ENCODE measurements around the gene PRR20G. TPM values are rescaled to one million over a fixed set of nuclear protein-coding genes. Genes with fewer than 3 reads are reported as not detected.

Gene PRR20G
- total and polyA plus RNA-seq, 2 donors (not counting 1 experiment from before 2014, with no cell fraction given), result not detected

GRCh38 chr3:127256733-127257271, 31.0 kb downstream of the PRR20G start:
- no peak for ATAC-seq (ENCODE audit: low read depth)
- H3K4me1 Mint-ChIP-seq, result no peaks in the 10 kb centered on the region
- Histone ChIP-seq H3K4me3 (ENCODE audit: control extremely low read depth in 1 of 5, extremely low read depth in 1 of 5, insufficient read depth in 1 of 5, low read depth in 2 of 5, low read length in 4 of 5) (no peak overlapping the region), H3K4me1 (ENCODE audit: control insufficient read depth in 2 of 2, insufficient read depth in 2 of 2, low read length in 2 of 2) (no peaks in the 10 kb centered on the region), H3K36me3 (replicated peaks in 1 of 2; ENCODE audit: control extremely low read depth in 1 of 2, control insufficient read depth in 1 of 2, extremely low read depth in 1 of 2, insufficient read depth in 2 of 2, low read length in 1 of 2) (no peaks in the 10 kb centered on the region), H3K27ac (ENCODE audit: low read length in 2 of 2) (no peak overlapping the region), H4K20me1 (ENCODE audit: control insufficient read depth, insufficient read depth, low read length, poor library complexity, severe bottlenecking) (no peaks in the 10 kb centered on the region), H3K9me3 (ENCODE audit: control extremely low read depth in 1 of 3, control insufficient read depth in 2 of 3, insufficient read depth in 1 of 3, low read length in 2 of 3) (no peaks in the 10 kb centered on the region), H3K27me3 (replicated peaks in 1 of 4; ENCODE audit: control extremely low read depth in 1 of 4, control insufficient read depth in 3 of 4, insufficient read depth in 4 of 4, low read length in 3 of 4) (no peaks in the 10 kb centered on the region), H3K4me2 (replicated peaks; ENCODE audit: low read depth, low read length, poor library complexity, severe bottlenecking) (no peak overlapping the region), H2AFZ (ENCODE audit: insufficient read depth, low read depth, low read length, poor library complexity, severe bottlenecking) (no peak overlapping the region), H3K79me2 (ENCODE audit: control insufficient read depth, insufficient read depth, low read length) (no peaks in the 10 kb centered on the region), H3K9ac (ENCODE audit: low read length) (no peak overlapping the region)
- H3K9me3 Mint-ChIP-seq (ENCODE audit: insufficient read depth), result no peaks in the 10 kb centered on the region
- no peak for TF ChIP-seq CTCF (IDR thresholded peaks at IDR 0.05)
- no peak for TF ChIP-seq EZH2 (IDR thresholded peaks at IDR 0.05; ENCODE audit: borderline replicate concordance, insufficient read depth, low read depth, low read length, poor library complexity, severe bottlenecking)
- intact Hi-C loops (cut with micrococcal nuclease), result no loop called here
- H3K27ac Mint-ChIP-seq, result no peak overlapping the region
- WGBS (ENCODE audit: insufficient coverage), result 61% methylated on average over 7 of the region's 10 CpGs
- ChIA-PET CTCF (no interaction called here), POLR2A (no interaction called here)
- H3K27me3 Mint-ChIP-seq, result peaks cover 10% of the 10 kb centered on the region
- H3K4me3 Mint-ChIP-seq, result no peak overlapping the region
- no peak for DNase-seq

- Histone ChIP-seq H3K36me3 (replicated peaks in 1 of 2; ENCODE audit: control extremely low read depth in 1 of 2, control insufficient read depth in 1 of 2, extremely low read depth in 1 of 2, insufficient read depth in 2 of 2, low read length in 1 of 2) (no peaks in the 10 kb centered on the region), H3K27ac (ENCODE audit: low read length in 2 of 2) (no peak overlapping the region), H3K4me2 (replicated peaks; ENCODE audit: low read depth, low read length, poor library complexity, severe bottlenecking) (no peak overlapping the region), H3K9ac (ENCODE audit: low read length) (no peak overlapping the region), H3K4me1 (ENCODE audit: control insufficient read depth in 2 of 2, insufficient read depth in 2 of 2, low read length in 2 of 2) (no peaks in the 10 kb centered on the region), H4K20me1 (ENCODE audit: control insufficient read depth, insufficient read depth, low read length, poor library complexity, severe bottlenecking) (no peaks in the 10 kb centered on the region), H3K4me3 (ENCODE audit: control extremely low read depth in 1 of 5, extremely low read depth in 1 of 5, insufficient read depth in 1 of 5, low read depth in 2 of 5, low read length in 4 of 5) (no peak overlapping the region), H2AFZ (ENCODE audit: insufficient read depth, low read depth, low read length, poor library complexity, severe bottlenecking) (no peak overlapping the region), H3K9me3 (ENCODE audit: control extremely low read depth in 1 of 3, control insufficient read depth in 2 of 3, insufficient read depth in 1 of 3, low read length in 2 of 3) (no peaks in the 10 kb centered on the region), H3K27me3 (replicated peaks in 1 of 4; ENCODE audit: control extremely low read depth in 1 of 4, control insufficient read depth in 3 of 4, insufficient read depth in 4 of 4, low read length in 3 of 4) (no peaks in the 10 kb centered on the region), H3K79me2 (ENCODE audit: control insufficient read depth, insufficient read depth, low read length) (no peaks in the 10 kb centered on the region)
- ChIA-PET POLR2A (no interaction called here), CTCF (no interaction called here)
- 100% methylated on average over 1 of the region's 5 CpGs for WGBS (ENCODE audit: insufficient coverage)
- ATAC-seq (ENCODE audit: low read depth) (no peak), DNase-seq (no peak)
- Mint-ChIP-seq H3K27ac (no peak overlapping the region), H3K4me1 (no peaks in the 10 kb centered on the region), H3K27me3 (peaks cover 10% of the 10 kb centered on the region), H3K4me3 (no peak overlapping the region), H3K9me3 (ENCODE audit: insufficient read depth) (no peaks in the 10 kb centered on the region)
- intact Hi-C loops (cut with micrococcal nuclease), result no loop called here
- TF ChIP-seq EZH2 (IDR thresholded peaks at IDR 0.05; ENCODE audit: borderline replicate concordance, insufficient read depth, low read depth, low read length, poor library complexity, severe bottlenecking) (no peak), CTCF (IDR thresholded peaks at IDR 0.05) (no peak)
Observed at GRCh38 chr3:127256138-127256537, 31.7 kb downstream of the PRR20G start.

All from B cell (primary cell).